NCI-H345 (cell line): ENCODE data around the gene IL5.

Source experiments
- DNase-seq: peaks from one replicate; lab custom pipeline; 2025; lab: John Stamatoyannopoulos, UW

Gene IL5

DNA sequence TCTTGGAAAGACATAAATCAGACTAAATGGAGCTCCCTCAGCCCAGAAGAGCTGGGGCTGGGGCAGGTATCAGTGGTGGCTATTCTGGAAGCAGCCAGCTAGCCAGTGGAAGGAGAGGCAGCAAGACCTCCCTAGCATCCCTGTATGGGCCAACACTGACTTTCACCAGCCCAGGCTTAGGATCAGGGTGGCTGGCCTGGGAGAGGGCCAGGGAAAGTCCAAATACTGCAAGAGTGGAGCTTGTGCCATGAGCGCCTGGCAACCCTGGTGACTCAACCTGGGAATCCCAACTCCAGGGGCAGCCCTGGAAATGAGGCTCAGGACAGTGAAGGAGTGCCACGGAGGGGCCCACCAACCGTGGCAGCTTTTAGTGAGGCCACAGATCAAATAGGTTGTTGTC is 45.2 kb downstream of the IL5 start:
- DNase-seq, result no peak

GRCh38 chr5:132497488-132497997 is 45.8 kb downstream of the IL5 start:
- DNase-seq, result no peak

DNA sequence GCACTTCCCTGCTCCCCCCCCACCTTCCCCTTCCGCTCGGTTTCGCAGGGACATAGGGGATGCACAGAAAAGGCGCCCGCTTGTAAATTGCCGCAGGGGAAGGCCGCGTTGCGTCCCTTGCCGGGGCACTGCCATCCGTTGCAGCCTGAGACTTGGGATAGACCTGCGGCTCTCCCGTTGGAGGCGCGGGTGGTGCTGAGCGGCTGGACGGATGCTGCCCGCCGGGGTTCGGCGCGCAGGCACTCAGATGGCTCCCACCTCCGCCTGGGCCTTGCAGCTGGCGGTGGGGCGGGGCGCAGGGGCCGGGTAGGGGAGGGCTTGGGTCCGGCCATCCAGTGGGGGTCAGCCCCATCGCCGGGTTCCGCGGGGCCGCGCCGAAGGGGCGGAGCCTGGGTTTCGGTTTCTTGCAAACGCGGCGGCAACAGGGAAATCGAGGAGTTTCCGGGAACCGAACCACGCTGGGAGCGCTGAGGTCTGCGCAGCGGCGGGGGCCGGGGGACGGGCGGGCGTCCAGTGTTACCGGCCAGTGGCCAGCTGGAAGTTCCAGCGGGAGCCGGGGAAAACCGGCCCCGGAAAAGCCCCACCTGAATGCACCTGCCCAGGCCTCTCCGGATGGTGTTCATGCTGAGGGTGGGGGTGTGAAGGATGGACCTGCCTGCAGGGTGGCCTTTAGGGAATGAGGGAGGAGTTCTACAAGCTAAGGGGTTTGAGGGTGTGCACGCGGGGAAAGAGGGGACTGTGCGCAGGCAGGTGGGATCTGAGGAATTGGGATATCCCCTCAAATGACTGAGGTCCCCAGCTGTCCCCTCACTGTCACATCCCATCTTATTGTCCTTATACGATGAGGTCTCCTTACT is 46.5 kb downstream of the IL5 start:
- DNase-seq, result peak; percentile 33

DNA sequence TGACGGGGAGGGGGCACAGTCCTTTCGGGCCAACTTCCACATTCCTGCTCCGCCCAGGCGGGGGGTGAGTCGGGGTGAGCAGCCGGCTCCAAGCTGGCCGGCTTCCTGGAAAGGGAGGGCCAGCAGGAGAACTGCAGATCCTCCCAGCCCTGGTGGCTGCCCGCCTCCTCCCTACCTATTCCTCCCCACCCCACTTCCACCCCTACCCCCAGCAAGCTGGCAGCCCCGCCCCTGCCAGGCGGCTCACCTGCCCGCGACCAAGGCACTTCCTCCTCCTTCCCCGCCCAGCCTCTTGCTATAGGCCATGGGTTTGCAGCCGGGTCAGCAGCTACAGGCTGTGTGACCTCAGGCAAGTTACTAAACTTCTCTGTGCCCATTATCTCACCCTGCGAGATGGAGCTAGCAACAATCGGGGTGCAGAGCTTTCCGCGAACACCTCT is 47.1 kb downstream of the IL5 start:
- peak; percentile 77 for DNase-seq

DNA sequence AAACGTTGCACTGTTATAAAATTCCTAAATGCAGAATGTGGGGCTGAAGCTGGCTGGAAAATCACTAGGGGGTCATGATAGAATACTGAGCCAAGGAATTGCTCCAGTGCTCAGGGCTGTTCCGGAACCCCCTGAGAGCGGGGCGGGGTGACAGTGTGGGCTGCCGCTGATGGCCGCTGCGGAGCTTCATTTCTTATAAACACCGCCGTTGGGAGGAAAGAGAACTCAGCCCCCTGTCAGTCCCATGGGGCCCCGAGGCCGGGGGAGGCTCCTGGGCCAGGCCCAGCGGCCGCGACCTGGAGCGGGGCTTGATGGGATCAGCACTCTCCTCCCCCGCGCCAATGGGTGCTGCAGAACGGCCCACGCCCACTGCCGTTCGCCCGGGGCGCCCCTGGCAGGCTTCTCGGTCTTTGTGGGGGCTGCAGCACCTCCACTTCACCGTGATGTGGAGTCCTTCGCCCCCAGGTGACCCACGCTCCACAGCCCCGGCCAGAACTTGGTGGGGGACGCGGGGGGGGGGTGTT is 47.6 kb downstream of the IL5 start:
- DNase-seq, result peak; percentile 56

DNA sequence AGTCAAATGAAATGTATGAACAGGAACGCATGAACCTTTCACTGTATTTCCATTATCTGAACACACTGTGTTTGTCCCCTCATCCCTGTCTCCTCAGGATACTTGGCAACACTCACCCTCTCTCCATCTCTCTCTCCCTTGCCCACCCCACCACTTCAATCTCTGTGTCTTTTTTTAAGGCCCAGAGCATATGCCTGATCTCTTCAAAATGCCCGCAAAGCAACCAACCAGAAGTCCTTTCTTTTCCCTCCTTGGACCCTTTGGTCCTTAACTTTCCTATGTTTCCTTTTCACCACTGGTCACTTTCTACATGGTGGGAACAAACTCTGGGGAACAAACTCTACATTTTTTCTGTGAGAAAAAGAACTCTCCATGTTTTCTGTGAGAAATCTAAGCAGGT is 49.5 kb downstream of the IL5 start:
- no peak for DNase-seq

- DNase-seq, result no peak
Observed at GRCh38 chr5:132493241-132493640, 50.1 kb downstream of the IL5 start.

DNA sequence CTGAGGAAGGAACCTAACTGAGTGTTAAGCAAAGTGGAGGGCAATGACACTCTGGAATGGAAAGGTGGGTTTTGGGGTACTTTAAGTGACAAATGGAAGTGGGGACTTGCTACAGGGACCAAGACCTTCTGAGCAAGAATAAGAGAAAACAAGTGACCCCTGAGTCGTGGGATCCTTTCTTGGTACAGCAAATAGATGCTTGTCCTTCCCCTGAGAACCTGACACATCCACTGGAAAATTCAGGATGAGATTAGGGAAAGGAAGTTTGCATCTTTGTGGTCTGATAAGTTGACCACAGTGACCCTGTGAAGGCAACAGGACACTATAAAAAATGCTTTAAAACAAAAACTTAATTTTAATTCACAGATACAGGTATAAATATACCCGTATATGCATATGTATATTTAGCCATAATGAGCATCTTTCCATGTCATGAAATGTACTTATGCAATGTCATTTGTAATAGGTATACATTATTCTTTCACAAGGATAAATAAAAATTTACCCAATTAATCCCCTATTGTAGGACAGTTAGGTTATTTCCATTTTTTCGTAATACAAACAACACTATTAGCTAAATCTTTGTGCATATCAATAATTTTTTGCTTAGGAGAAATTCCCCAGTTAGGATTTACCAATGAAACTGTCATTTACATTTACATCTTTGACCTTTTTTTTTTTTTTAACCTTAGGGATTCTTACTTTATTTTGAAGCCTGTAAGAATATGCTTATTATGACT is 50.8 kb downstream of the IL5 start:
- no peak for DNase-seq
